NB4 (cell line): ENCODE data around the gene RNF220.

ENCODE experiments used
- DNase-seq: peaks from one replicate; pipeline ENCODE4 v3.0.0; 2010; ENCODE audit warnings: low read depth
- H3K4me3 ChIP-seq: one replicate; pipeline ENCODE4 v1.5.1; 2011; ENCODE audit warnings: mild to moderate bottlenecking, low read depth, low read length, moderate library complexity
- MYC ChIP-seq: IDR thresholded peaks from 2 replicates; pipeline ENCODE4 v1.6.1; 2011; ENCODE audit warnings: low read depth, low read length
- POLR2A ChIP-seq: IDR thresholded peaks from 2 replicates; pipeline ENCODE4 v1.6.1; 2011; ENCODE audit warnings: mild to moderate bottlenecking; ENCODE audit not compliant: insufficient read length; ENCODE audit errors: extremely low read depth
- TF ChIP-seq, protein P1 (sequence below): IDR thresholded peaks from one replicate; pipeline ENCODE4 v1.5.1; 2012; ENCODE audit warnings: low read depth, low read length
- TF ChIP-seq, protein P2 (sequence below): IDR thresholded peaks from 2 replicates; pipeline ENCODE4 v1.6.1; 2011; ENCODE audit warnings: low read depth, low read length

Gene RNF220

DNA sequence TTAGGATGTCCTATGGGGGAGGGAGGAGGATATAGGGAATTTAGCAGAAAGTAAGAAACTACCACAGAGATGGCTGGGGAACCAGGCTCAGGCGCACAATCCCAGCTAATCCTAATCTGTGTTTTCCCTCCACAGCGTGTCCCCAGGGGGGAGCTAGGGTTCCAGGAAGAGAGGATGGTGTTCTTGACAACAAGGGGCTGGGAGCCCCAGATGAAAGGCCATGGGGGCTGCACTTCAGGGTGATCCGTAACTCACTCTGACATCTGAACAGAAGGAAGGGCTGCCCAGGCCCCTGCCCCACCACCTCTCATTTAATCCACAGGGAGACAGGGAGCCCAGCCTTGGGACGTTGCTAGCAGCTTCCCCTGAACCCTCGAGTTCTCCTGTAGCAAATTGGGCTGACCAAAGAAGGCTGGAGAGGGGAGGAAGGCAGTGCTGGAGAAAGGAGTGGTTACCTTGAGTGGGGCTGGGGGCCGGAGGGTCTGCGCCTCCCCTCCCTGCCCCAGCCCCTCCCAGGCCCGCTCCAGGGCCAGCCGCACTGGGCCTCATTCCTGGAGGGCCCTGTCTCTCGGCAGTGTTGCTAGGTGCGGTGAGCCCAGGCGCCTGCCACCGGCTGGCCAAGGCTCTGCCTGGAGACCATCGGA is 137.5 kb downstream of the RNF220 start:
- DNase-seq: no peak
- TF ChIP-seq, protein P1, sequence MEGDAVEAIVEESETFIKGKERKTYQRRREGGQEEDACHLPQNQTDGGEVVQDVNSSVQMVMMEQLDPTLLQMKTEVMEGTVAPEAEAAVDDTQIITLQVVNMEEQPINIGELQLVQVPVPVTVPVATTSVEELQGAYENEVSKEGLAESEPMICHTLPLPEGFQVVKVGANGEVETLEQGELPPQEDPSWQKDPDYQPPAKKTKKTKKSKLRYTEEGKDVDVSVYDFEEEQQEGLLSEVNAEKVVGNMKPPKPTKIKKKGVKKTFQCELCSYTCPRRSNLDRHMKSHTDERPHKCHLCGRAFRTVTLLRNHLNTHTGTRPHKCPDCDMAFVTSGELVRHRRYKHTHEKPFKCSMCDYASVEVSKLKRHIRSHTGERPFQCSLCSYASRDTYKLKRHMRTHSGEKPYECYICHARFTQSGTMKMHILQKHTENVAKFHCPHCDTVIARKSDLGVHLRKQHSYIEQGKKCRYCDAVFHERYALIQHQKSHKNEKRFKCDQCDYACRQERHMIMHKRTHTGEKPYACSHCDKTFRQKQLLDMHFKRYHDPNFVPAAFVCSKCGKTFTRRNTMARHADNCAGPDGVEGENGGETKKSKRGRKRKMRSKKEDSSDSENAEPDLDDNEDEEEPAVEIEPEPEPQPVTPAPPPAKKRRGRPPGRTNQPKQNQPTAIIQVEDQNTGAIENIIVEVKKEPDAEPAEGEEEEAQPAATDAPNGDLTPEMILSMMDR: no peak
- TF ChIP-seq POLR2A: no peak
- TF ChIP-seq, protein P2, sequence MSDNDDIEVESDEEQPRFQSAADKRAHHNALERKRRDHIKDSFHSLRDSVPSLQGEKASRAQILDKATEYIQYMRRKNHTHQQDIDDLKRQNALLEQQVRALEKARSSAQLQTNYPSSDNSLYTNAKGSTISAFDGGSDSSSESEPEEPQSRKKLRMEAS: no peak
- no peak for TF ChIP-seq MYC
- no peak overlapping the region for H3K4me3 ChIP-seq

DNA sequence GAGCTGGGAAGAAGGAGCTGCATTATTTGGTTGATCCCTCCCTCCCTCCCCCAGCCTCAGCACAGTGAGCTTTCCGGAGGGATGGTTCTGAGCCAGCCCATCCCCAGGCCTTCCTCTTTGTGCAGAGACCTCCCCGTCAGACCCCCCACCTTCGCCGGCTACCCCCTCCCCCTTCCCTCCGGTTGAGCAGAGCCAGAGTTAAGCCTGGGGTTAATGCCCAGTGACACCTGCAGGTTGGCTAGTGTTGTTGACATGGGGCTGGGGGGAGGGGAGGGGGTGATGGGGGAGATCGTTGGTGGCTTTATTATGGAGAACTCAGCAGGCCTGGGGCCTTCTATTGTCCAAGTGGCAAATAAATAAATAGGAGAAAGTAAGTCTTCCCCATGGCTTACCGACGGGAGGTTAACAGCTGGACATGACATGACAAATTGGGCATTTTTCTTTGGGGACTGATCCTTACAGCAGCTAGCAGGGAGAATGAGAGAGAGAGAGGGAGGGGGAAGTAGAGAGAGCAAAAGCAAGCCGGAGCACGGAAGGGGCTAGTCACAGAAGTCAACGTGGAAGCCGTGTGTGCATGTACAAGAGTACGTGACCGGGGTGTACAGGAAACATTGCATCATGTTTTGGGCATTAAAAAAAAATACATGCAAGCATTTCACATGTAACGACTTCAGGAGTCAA is 138.1 kb downstream of the RNF220 start:
- H3K4me3 ChIP-seq: no peak overlapping the region
- peak; percentile 24 for DNase-seq
- TF ChIP-seq, protein P2: no peak

DNA sequence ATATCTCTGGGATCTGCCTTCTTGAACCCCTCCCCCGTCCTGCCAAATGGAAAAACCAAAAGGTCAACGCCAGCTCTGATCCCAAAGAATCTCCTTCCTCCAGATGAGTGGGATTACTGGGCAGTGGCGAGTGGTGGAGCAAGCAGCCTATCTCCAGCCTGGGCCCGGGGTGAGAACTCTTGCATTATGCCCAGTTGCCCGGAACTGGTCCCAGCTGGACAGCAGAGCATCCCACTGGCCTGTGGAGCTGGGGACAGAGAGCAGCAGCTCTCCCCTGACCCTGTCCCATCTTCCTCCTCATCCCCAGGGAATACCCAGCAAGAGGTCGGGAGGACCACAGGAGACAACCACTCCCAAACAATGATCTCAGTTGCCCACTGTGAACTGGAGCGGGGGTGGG is 138.7 kb downstream of the RNF220 start:
- TF ChIP-seq, protein P2: no peak
- TF ChIP-seq POLR2A (no peak), MYC (no peak)
- TF ChIP-seq, protein P1: no peak
- no peak overlapping the region for H3K4me3 ChIP-seq
- DNase-seq: no peak

DNA sequence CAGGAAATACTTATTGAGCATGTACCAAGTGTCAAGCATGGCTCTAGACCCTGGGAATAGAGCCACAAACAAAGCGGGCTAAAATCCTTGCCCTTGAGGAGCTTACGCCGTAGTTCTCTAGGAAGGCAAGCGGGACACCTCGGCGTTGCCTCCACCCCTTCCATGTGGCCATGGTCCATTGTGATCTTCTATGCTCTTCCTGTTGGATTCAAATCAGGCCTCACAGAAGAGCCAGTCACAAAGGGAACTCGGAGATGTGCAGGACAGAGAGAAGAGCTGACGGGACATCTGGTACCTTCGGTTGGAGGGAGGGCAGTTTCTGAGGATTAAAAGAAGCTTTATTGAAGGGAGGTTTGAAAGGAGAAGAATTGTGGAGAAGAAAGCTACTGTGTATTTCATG is 139.9 kb downstream of the RNF220 start:
- no peak overlapping the region for H3K4me3 ChIP-seq
- TF ChIP-seq MYC: no peak
- no peak for TF ChIP-seq POLR2A
- TF ChIP-seq, protein P2: no peak
- TF ChIP-seq, protein P1: no peak
- DNase-seq: no peak

DNA sequence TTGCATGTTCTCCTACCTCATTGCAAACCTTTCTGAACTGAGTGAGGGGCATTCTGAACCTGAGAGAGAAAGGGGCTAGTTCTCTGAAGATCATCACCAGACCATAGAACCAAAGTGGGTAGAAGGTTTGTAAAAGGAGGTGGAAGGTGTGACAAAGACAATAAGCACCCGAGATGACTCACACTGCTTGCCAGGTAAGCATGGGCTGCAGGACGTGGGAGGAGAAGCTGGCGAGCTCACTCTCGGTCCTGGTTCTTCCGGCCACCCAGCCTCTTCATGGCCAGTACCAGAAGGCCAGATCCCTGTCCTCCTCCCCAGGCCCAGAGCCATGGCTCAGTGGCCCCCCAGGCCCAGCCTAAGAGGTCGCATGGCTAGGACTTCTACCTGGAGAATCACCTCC is 140.9 kb downstream of the RNF220 start:
- H3K4me3 ChIP-seq: no peak overlapping the region
- DNase-seq: no peak
- TF ChIP-seq MYC: no peak
- TF ChIP-seq, protein P2: no peak
- TF ChIP-seq POLR2A: no peak
- TF ChIP-seq, protein P1: no peak

DNA sequence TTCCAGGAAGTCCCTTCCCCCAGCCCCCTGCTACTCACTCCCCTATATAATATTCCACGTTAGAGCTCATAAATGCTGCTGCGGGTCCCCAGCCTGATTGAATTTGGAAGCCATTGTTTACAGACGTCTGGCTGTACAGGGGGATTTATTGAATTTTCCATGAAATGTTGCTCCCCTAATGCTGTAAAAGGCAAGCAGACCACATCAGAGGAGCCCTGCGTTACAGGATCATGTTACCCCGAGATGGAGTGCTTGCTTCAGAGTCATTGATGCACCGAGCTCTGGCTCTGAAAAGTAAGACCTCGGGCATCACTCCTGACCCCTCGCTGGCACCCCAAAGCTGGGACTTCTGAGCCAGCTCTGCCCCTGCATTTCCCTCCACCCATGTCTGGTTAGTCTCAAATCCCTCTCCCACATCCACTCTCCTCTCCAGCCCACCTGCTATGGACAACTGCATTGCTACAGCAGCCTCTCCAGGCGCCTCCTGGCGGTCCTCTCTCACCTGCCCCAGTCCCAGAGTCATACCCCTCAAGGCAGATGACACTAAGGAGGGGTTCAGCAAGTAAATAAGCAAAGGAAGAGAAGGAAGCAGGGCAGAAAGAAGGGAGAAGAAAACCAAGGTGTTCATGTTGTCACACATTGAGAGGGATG is 141.5 kb downstream of the RNF220 start:
- DNase-seq: no peak
- TF ChIP-seq MYC: no peak
- TF ChIP-seq, protein P1: peak; percentile 15
- TF ChIP-seq, protein P2: no peak
- TF ChIP-seq POLR2A: no peak
- no peak overlapping the region for H3K4me3 ChIP-seq
